ENCODE data around the gene BBX. TPM values are rescaled to one million over a fixed set of nuclear protein-coding genes. Genes with fewer than 3 reads are reported as not detected.
A peak's percentile ranks its signal among the peaks of the same experiment; 100 is the strongest.
"Not testable (repeated sequence)": the region's sequence is repeated elsewhere in the genome, so short reads cannot be mapped to it uniquely, and the experiment has no call there.

The BBX gene
- total RNA-seq, 1 donor from 2014 or later: 77.5 TPM

DNA sequence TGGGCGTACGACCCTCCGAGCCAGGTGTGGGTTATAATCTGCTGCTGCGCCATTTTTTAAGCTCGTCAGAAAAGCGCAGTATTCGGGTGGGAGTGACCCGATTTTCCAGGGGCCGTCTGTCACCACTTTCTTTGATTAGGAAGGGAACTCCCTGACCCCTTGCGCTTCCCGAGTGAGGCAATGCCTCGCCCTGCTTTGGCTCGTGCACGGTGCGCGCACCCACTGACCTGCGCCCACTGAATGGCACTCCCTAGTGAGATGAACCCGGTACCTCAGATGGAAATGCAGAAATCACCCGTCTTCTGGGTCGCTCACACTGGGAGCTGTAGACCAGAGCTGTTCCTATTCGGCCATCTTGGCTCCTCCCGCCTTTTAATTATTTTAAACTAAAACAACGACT, 175.1 kb downstream of the BBX start:
- H3K27me3 Mint-ChIP-seq; H3K27ac Mint-ChIP-seq; DNase-seq; intact Hi-C loops (cut with micrococcal nuclease); H3K36me3 Mint-ChIP-seq (ENCODE audit: low read depth); H3K9me3 Mint-ChIP-seq; ATAC-seq (ENCODE audit: low read depth); POLR2A ChIA-PET: not testable (repeated sequence)
- CTCF ChIA-PET: interaction anchor here (0.6 kb wide), 1 partner anchor 20 kb away, joined by 3 read pairs; no protein-coding TSS in a partner anchor
- Mint-ChIP-seq H3K4me1 (peaks cover 24% of the 10 kb centered on the region), H3K4me3 (peak overlapping the region; percentile 75)

DNA sequence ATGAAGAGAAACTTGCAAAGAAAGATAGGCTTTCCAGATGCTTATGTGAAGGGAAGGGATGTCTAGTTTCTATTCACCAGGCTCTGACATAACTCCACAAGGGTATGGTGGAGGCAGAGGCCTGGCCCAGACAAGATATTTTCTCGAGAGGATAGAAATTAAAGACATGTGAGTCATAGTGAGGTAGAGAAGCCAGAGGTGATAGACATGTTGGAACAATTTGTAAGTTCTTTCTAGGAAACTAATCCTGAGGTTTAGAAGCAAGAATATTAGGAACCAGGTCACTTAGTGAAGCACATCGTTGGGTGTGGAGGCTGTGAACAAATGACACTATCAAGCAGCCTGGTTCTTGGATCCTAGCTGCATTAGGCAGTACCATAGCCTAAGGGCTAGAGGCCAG, 176.9 kb downstream of the BBX start:
- Mint-ChIP-seq H3K9me3 (no peaks in the 10 kb centered on the region), H3K4me3 (no peak overlapping the region), H3K4me1 (peaks cover 28% of the 10 kb centered on the region), H3K36me3 (ENCODE audit: low read depth) (peaks cover 4% of the 10 kb centered on the region), H3K27ac (no peak overlapping the region), H3K27me3 (no peaks in the 10 kb centered on the region)
- ATAC-seq (ENCODE audit: low read depth): no peak
- no peak for DNase-seq
- POLR2A ChIA-PET: no interaction called here
- TF ChIP-seq, protein P1, sequence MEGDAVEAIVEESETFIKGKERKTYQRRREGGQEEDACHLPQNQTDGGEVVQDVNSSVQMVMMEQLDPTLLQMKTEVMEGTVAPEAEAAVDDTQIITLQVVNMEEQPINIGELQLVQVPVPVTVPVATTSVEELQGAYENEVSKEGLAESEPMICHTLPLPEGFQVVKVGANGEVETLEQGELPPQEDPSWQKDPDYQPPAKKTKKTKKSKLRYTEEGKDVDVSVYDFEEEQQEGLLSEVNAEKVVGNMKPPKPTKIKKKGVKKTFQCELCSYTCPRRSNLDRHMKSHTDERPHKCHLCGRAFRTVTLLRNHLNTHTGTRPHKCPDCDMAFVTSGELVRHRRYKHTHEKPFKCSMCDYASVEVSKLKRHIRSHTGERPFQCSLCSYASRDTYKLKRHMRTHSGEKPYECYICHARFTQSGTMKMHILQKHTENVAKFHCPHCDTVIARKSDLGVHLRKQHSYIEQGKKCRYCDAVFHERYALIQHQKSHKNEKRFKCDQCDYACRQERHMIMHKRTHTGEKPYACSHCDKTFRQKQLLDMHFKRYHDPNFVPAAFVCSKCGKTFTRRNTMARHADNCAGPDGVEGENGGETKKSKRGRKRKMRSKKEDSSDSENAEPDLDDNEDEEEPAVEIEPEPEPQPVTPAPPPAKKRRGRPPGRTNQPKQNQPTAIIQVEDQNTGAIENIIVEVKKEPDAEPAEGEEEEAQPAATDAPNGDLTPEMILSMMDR (IDR thresholded peaks at IDR 0.05): no peak
- CTCF ChIA-PET: interaction anchor here (1.0 kb wide), 2 partner anchors 10 to 42 kb away, joined by 3 read pairs; no protein-coding TSS in a partner anchor
- intact Hi-C loops (cut with micrococcal nuclease): no loop called here

DNA sequence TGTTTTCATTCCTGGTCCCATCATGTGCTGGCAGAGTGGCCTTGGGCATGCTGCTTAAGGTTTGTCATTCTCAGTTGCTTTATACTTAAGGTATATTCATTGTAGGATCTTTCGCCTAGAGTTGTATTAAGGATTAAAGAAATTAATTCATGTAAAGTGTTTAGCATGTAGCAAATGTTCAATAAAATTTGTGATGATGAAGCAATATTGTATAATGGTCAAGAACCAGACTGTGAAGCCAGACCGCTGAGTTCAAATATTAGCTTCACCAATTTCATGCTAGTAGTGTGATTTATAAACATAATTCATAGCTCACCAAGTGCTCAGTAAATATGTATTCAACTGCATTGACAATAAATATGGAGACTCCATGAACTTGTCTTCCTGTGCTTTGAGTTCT, 178.5 kb downstream of the BBX start:
- DNase-seq: no peak
- ATAC-seq (ENCODE audit: low read depth): no peak
- TF ChIP-seq, protein P1 (IDR thresholded peaks at IDR 0.05): no peak
- Mint-ChIP-seq H3K27me3 (no peaks in the 10 kb centered on the region), H3K4me3 (no peak overlapping the region), H3K9me3 (no peaks in the 10 kb centered on the region), H3K27ac (no peak overlapping the region), H3K4me1 (peaks cover 28% of the 10 kb centered on the region), H3K36me3 (ENCODE audit: low read depth) (peaks cover 6% of the 10 kb centered on the region)
- CTCF ChIA-PET: no interaction called here
- POLR2A ChIA-PET: no interaction called here
- intact Hi-C loops (cut with micrococcal nuclease): no loop called here

DNA sequence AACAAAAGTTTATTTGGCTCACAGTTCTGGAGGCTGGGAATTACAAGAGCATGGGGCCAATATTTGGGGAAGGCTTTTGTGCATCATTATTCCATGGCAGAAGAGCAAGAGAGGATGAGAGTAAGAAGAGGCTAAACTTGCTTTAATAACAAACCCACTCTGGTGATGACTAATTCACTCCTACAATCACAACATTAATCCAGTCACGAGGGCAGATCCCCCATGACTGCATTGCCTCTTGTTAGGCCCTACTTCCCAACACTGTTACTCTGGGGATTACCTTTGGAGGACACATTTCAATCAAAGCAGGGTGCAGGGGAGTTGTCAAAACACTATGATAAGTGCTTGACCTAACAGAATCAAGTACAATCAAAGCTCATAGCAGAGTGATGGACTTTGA, 181.7 kb downstream of the BBX start:
- H3K36me3 Mint-ChIP-seq (ENCODE audit: low read depth): peaks cover 6% of the 10 kb centered on the region
- peaks cover 22% of the 10 kb centered on the region for H3K4me1 Mint-ChIP-seq
- intact Hi-C loops (cut with micrococcal nuclease): no loop called here
- no peak overlapping the region for H3K27ac Mint-ChIP-seq
- H3K27me3 Mint-ChIP-seq: no peaks in the 10 kb centered on the region
- DNase-seq (no peak), ATAC-seq (ENCODE audit: low read depth) (no peak)
- CTCF ChIA-PET: no interaction called here
- TF ChIP-seq, protein P1 (IDR thresholded peaks at IDR 0.05): no peak
- POLR2A ChIA-PET: no interaction called here
- H3K4me3 Mint-ChIP-seq: no peak overlapping the region
- H3K9me3 Mint-ChIP-seq: no peaks in the 10 kb centered on the region

DNA sequence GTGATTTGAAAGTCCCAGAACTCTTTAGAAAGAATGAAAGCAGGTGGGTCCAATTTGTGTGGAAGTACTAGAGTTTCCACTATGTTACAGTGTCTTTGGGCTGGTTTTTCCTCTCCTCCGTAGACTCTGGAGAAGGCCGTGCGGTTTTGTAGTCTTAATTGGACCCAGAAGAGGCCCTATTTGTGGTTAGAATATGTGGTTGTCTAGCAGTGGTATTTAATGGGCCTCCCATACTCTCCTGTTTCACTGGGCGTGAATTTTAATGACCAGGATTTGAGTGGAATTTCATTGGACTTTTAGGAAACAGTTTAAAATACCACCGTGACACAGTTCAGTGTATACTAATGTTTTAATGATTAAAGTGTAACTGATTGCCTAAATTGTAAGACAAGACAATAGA, 182.3 kb downstream of the BBX start:
- Mint-ChIP-seq H3K36me3 (ENCODE audit: low read depth) (peaks cover 6% of the 10 kb centered on the region), H3K27me3 (no peaks in the 10 kb centered on the region), H3K4me1 (peaks cover 19% of the 10 kb centered on the region), H3K27ac (no peak overlapping the region), H3K9me3 (no peaks in the 10 kb centered on the region), H3K4me3 (no peak overlapping the region)
- ATAC-seq (ENCODE audit: low read depth) (no peak), DNase-seq (no peak)
- intact Hi-C loops (cut with micrococcal nuclease): no loop called here
- TF ChIP-seq, protein P1 (IDR thresholded peaks at IDR 0.05): no peak
- ChIA-PET POLR2A (no interaction called here), CTCF (interaction anchor here (0.6 kb wide), 1 partner anchor 30 kb away, joined by 3 read pairs; no protein-coding TSS in a partner anchor)

DNA sequence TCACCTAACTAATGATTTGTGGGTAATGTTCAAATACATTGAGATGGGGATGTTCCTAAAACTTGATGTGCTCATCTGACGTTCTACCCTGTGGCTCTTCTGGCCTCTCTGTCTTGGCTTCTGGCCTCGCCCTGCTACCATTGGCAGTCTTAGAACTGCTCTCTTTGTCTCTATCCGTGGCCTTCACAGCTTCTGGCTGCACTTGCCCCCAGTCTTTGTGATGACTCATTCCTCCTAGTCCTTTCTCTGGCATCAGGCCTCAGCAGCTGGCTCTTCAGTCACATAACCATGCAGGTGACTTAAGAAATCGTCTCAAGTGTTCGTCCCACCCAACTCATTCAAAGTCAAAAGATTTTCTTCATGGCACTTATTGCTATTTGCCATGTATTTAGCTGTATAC, 188.1 kb downstream of the BBX start:
- Mint-ChIP-seq H3K27ac (no peak overlapping the region), H3K9me3 (no peaks in the 10 kb centered on the region), H3K36me3 (ENCODE audit: low read depth) (peaks cover 47% of the 10 kb centered on the region), H3K27me3 (no peaks in the 10 kb centered on the region), H3K4me1 (peaks cover 11% of the 10 kb centered on the region), H3K4me3 (no peak overlapping the region)
- intact Hi-C loops (cut with micrococcal nuclease): no loop called here
- no peak for ATAC-seq (ENCODE audit: low read depth)
- TF ChIP-seq, protein P1 (IDR thresholded peaks at IDR 0.05): no peak
- DNase-seq: no peak
- CTCF ChIA-PET: no interaction called here
- POLR2A ChIA-PET: no interaction called here

Data from activated B cell treated with CpG ODN at 0.5 μM for 24 hours (primary cell).